ENCODE measurements around the gene DCC.

DNA sequence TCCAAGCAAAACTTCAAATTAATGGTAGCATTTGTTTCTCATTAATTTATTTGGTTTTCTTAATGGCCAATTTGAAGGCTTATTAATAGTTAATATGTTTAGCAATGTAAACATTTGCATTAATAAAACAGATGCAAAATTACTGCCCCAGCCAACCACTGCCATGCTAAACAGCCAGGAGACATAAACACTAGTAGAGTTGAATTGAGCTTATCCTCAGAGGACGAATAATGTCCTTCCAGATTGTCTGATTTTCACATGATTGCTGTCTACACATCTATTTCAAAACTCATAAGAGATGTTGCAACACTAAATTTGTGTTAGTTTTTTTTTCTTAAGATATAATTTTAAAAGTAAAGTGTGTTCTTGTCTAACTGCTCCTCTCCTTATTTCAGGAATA lies 128.5 kb downstream of the DCC start:
- TF ChIP-seq CTCF (conservative IDR thresholded peaks at IDR 0.05; ENCODE audit: low read depth, low read length) (no peak), EZH2 (IDR thresholded peaks at IDR 0.05; ENCODE audit: low read length, unreplicated experiment) (no peak)

Measured in PC-3 (cell line).